Measurements from ENCODE around the gene ABCB8. TPM values are rescaled to one million over a fixed set of nuclear protein-coding genes. Genes with fewer than 3 reads are reported as not detected.

The ABCB8 gene
- total and polyA plus RNA-seq, 9 of the 15 experiments (the other 6 are each of a cell fraction or from before 2014, with no cell fraction given), result 7.6 to 106 (median 36.3) TPM

DNA sequence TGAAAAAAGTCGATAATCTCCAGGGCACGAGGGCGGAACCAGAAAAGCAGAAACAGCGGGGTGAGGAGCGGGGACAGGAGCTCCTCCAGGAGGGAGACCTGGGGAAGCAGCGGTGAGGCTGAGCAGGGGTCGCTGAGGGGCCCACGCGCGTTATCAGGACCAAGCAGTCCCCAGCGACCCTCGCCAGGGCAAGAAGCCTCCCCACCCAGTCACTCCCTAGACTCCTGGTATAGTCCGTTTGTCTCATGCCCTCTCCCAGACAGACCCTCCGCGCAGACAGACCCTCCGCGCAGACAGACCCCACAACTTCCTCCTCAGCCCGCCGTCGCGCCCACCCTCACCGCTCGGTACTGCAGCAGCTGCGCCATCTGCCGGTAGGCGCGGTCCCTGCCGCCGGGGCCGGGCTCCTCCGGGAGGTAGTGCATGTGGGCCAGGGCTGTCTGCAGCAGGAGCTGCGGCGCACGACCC is 10.3 kb upstream of the ABCB8 start (continued):
- TF ChIP-seq, protein P1, sequence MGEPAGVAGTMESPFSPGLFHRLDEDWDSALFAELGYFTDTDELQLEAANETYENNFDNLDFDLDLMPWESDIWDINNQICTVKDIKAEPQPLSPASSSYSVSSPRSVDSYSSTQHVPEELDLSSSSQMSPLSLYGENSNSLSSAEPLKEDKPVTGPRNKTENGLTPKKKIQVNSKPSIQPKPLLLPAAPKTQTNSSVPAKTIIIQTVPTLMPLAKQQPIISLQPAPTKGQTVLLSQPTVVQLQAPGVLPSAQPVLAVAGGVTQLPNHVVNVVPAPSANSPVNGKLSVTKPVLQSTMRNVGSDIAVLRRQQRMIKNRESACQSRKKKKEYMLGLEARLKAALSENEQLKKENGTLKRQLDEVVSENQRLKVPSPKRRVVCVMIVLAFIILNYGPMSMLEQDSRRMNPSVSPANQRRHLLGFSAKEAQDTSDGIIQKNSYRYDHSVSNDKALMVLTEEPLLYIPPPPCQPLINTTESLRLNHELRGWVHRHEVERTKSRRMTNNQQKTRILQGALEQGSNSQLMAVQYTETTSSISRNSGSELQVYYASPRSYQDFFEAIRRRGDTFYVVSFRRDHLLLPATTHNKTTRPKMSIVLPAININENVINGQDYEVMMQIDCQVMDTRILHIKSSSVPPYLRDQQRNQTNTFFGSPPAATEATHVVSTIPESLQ (CRISPR knock-in tag; IDR thresholded peaks at IDR 0.05), result peak; percentile 75; the same call in 1 of the 2 replicates
- no peak for TF ChIP-seq MCM7 (IDR thresholded peaks at IDR 0.05)
- TF ChIP-seq, protein P2, sequence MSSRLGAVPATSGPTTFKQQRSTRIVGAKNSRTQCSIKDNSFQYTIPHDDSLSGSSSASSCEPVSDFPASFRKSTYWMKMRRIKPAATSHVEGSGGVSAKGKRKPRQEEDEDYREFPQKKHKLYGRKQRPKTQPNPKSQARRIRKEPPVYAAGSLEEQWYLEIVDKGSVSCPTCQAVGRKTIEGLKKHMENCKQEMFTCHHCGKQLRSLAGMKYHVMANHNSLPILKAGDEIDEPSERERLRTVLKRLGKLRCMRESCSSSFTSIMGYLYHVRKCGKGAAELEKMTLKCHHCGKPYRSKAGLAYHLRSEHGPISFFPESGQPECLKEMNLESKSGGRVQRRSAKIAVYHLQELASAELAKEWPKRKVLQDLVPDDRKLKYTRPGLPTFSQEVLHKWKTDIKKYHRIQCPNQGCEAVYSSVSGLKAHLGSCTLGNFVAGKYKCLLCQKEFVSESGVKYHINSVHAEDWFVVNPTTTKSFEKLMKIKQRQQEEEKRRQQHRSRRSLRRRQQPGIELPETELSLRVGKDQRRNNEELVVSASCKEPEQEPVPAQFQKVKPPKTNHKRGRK (tag; IDR thresholded peaks at IDR 0.05), result no peak
- TF ChIP-seq CREM (IDR thresholded peaks at IDR 0.05; ENCODE audit: low read depth), result peak; percentile 63
- TF ChIP-seq PHB (CRISPR knock-in tag; IDR thresholded peaks at IDR 0.05), result peak; percentile 73
- 0 out of 2 replicates have a peak, but pooled peaks have one; percentile 43 for TF ChIP-seq ZNF766 (CRISPR knock-in tag; conservative IDR thresholded peaks at IDR 0.05)
- TF ChIP-seq MECOM (CRISPR knock-in tag; IDR thresholded peaks at IDR 0.05), result no peak
- TF ChIP-seq, protein P3, sequence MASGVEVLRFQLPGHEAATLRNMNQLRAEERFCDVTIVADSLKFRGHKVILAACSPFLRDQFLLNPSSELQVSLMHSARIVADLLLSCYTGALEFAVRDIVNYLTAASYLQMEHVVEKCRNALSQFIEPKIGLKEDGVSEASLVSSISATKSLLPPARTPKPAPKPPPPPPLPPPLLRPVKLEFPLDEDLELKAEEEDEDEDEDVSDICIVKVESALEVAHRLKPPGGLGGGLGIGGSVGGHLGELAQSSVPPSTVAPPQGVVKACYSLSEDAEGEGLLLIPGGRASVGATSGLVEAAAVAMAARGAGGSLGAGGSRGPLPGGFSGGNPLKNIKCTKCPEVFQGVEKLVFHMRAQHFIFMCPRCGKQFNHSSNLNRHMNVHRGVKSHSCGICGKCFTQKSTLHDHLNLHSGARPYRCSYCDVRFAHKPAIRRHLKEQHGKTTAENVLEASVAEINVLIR (CRISPR knock-in tag; IDR thresholded peaks at IDR 0.05), result no peak
- peak; percentile 75 for TF ChIP-seq BRD4 (IDR thresholded peaks at IDR 0.05)
- no peak for TF ChIP-seq ZKSCAN8 (CRISPR knock-in tag; IDR thresholded peaks at IDR 0.05)
- TF ChIP-seq, protein P4, sequence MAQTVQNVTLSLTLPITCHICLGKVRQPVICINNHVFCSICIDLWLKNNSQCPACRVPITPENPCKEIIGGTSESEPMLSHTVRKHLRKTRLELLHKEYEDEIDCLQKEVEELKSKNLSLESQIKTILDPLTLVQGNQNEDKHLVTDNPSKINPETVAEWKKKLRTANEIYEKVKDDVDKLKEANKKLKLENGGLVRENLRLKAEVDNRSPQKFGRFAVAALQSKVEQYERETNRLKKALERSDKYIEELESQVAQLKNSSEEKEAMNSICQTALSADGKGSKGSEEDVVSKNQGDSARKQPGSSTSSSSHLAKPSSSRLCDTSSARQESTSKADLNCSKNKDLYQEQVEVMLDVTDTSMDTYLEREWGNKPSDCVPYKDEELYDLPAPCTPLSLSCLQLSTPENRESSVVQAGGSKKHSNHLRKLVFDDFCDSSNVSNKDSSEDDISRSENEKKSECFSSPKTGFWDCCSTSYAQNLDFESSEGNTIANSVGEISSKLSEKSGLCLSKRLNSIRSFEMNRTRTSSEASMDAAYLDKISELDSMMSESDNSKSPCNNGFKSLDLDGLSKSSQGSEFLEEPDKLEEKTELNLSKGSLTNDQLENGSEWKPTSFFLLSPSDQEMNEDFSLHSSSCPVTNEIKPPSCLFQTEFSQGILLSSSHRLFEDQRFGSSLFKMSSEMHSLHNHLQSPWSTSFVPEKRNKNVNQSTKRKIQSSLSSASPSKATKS (CRISPR knock-in tag; IDR thresholded peaks at IDR 0.05), result no peak
- no peak for TF ChIP-seq ZKSCAN3 (CRISPR knock-in tag; IDR thresholded peaks at IDR 0.05)
- TF ChIP-seq, protein P5, sequence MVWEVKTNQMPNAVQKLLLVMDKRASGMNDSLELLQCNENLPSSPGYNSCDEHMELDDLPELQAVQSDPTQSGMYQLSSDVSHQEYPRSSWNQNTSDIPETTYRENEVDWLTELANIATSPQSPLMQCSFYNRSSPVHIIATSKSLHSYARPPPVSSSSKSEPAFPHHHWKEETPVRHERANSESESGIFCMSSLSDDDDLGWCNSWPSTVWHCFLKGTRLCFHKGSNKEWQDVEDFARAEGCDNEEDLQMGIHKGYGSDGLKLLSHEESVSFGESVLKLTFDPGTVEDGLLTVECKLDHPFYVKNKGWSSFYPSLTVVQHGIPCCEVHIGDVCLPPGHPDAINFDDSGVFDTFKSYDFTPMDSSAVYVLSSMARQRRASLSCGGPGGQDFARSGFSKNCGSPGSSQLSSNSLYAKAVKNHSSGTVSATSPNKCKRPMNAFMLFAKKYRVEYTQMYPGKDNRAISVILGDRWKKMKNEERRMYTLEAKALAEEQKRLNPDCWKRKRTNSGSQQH (CRISPR knock-in tag; IDR thresholded peaks at IDR 0.05), result 0 out of 2 replicates have a peak, but pooled peaks have one; percentile 60
- peak; percentile 45 to 64; a peak in 2 of 4 replicates for TF ChIP-seq FOXK2 (conservative IDR thresholded peaks at IDR 0.05 in 1 of 2, IDR thresholded peaks at IDR 0.05 in 1 of 2; ENCODE audit: low read depth in 2 of 2)
- peak; percentile 46; the same call in 1 of the 2 replicates for TF ChIP-seq BCOR (IDR thresholded peaks at IDR 0.05)
- peak; percentile 62; the same call in 1 of the 2 replicates for TF ChIP-seq HNRNPL (IDR thresholded peaks at IDR 0.05; ENCODE audit: low read depth, low read length)

All from K562 (cell line).